GM06990 (cell line): ENCODE measurements around the gene TUG1.

Experiments
- DNase-seq: peaks from one replicate; pipeline ENCODE4 v3.0.0-alpha.2; 2011; ENCODE audit not compliant: insufficient read length; ENCODE audit errors: extremely low read depth
- H3K27me3 ChIP-seq: replicated peaks from 2 replicates; pipeline ENCODE4 v1.6.0; 2011; ENCODE audit warnings: low read length; ENCODE audit not compliant: control insufficient read depth, insufficient read depth
- H3K36me3 ChIP-seq: 2 replicates; pipeline ENCODE4 v1.5.1; 2011; ENCODE audit warnings: low read length; ENCODE audit not compliant: control insufficient read depth, insufficient read depth
- H3K4me3 ChIP-seq: replicated peaks from 2 replicates; pipeline ENCODE4 v1.5.1; 2011; ENCODE audit warnings: low read depth, mild to moderate bottlenecking, control low read depth, low read length
- TF ChIP-seq, protein P1 (sequence below): IDR thresholded peaks from 2 replicates; pipeline ENCODE4 v1.5.1; 2011; ENCODE audit warnings: low read length, control low read depth, mild to moderate bottlenecking, inconsistent platforms; ENCODE audit not compliant: insufficient read depth, poor library complexity, severe bottlenecking

The TUG1 gene

DNA sequence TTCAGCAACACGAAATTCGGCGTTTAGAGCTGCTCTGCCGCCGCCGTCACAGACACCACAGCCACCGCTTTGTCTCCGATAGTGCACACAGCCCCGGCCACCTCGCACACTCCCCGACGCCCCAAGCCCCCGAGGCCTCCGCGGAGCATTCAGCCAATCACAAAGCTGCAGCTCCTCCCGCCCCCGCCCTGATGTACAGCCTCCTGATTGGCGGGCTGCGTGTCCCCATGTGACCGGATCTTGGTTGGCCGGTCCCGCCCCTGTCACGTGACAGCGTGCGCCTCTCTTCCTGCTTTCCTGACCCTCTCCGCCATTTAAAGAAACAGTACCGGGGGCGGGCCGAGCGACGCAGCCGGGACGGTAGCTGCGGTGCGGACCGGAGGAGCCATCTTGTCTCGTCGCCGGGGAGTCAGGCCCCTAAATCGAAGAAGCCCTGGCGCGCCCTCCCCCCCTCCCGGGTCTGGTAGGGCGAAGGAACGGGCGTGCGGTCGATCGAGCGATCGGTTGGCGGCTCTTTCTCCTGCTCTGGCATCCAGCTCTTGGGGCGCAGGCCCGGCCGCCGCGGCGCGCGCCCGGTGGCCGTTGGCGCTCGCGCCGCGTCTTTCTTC lies at the start of gene TUG1:
TSS of gene TUG1 (plus strand) at position 342 of the 608 bp plus-strand sequence.
- peaks cover 10% of the 10 kb centered on the region for H3K36me3 ChIP-seq
- H3K27me3 ChIP-seq: no peaks in the 10 kb centered on the region
- TF ChIP-seq, protein P1, sequence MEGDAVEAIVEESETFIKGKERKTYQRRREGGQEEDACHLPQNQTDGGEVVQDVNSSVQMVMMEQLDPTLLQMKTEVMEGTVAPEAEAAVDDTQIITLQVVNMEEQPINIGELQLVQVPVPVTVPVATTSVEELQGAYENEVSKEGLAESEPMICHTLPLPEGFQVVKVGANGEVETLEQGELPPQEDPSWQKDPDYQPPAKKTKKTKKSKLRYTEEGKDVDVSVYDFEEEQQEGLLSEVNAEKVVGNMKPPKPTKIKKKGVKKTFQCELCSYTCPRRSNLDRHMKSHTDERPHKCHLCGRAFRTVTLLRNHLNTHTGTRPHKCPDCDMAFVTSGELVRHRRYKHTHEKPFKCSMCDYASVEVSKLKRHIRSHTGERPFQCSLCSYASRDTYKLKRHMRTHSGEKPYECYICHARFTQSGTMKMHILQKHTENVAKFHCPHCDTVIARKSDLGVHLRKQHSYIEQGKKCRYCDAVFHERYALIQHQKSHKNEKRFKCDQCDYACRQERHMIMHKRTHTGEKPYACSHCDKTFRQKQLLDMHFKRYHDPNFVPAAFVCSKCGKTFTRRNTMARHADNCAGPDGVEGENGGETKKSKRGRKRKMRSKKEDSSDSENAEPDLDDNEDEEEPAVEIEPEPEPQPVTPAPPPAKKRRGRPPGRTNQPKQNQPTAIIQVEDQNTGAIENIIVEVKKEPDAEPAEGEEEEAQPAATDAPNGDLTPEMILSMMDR: no peak
- H3K4me3 ChIP-seq: peak within 1 kb of the TSS; percentile 79
- DNase-seq: peak; percentile 97

DNA sequence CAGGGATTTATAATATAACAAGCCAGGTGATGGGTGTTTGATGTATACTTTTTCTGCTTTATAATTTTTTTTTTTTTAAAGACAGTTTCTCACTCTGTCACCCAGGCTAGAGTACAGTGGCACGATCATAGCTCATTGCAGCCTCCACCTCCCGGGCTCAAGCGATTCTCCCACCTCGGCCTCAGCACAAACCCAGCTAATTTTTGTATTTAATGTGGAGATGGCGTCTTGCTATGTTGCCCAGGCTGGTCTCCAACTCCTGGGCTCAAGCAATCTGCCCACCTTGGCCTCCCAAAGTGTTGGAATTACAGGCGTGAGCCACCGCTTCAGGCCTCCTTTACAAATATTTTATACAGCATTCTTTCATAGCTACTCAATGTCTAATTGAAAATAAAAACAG lies 49.1 kb upstream of the TUG1 start:
- TF ChIP-seq, protein P1: no peak
- Histone ChIP-seq H3K27me3 (no peaks in the 10 kb centered on the region), H3K36me3 (no peaks in the 10 kb centered on the region; the same call in 1 of the 2 replicates), H3K4me3 (no peak overlapping the region)
- DNase-seq: no peak

DNA sequence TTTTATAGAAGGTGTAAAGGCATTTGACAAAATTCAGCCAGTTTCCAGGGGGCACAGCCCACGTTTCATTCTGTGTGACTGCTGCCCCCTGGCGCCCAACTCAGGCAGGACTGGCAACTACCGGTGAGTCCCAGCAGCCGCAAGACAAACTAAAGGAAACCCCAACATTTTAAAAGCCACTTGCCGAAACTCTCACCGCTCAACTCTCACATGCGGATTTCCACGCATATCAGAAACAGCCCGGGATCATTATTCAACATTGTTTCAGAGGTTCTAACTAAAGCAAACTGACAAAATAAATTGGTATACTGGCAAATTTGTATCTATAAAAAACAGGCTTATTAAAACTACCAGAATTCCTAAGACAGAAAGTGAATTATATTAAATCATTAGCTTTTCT lies 48.7 kb upstream of the TUG1 start:
- Histone ChIP-seq H3K36me3 (no peaks in the 10 kb centered on the region; the same call in 1 of the 2 replicates), H3K27me3 (no peaks in the 10 kb centered on the region), H3K4me3 (no peak overlapping the region)
- peak; percentile 46 for DNase-seq
- TF ChIP-seq, protein P1: peak; percentile 85

DNA sequence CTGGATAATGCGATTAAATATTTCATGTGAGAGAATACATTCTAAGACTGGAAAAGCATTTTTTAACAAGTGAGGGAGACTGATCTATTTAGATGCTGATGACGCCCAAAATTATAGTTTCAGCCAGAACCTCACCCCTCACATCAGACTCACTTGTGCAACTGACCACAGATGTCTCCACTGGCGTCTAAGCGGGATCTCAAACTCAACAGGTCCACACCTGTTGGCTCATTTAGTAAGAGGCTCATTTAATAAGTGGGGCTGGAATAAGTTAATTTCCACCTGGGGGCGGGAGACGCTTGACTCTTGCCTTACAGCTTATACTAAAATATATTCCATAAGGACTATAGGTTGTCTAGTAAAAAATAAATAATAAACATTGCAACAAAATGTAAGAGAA lies 48.0 kb upstream of the TUG1 start:
- Histone ChIP-seq H3K36me3 (peaks cover 3% of the 10 kb centered on the region), H3K27me3 (no peaks in the 10 kb centered on the region), H3K4me3 (no peak overlapping the region)
- TF ChIP-seq, protein P1: no peak
- DNase-seq: no peak

DNA sequence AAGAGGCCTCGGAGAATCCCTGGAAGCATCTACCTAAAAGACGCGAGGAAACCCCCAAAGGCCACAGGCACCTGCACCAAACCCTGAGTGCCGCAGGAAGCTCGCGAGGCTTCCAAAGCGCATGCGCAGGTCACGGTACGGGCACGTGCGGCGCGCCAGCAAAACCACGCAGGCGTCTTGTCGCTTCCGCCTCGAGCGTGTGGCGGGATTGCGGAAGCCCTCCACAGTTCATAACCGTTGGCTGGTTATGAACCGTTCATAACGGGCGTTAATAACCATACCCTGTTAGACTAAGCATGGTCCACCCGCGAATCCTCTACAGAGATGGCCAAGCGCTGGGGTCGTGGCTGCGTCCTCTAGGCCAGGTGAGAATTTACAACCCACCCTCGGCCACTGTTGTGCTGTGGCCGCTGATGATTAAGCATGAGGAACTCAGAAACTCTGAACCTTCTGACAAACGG lies 46.9 kb upstream of the TUG1 start:
- peak; percentile 37 for DNase-seq
- TF ChIP-seq, protein P1: no peak
- Histone ChIP-seq H3K27me3 (no peaks in the 10 kb centered on the region), H3K36me3 (peaks cover 8% of the 10 kb centered on the region), H3K4me3 (no peak overlapping the region)
